Measurements from ENCODE around the gene ZNG1B. TPM values are rescaled to one million over a fixed set of nuclear protein-coding genes. Genes with fewer than 3 reads are reported as not detected.
"Not testable (repeated sequence)": the region's sequence is repeated elsewhere in the genome, so short reads cannot be mapped to it uniquely, and the experiment has no call there.

ZNG1B gene
- total and polyA plus RNA-seq, 2 donors (not counting 1 experiment from before 2014, with no cell fraction given) = 23.9 to 36.8 TPM

- H2AFZ ChIP-seq (ENCODE audit: low read length); H3K4me3 ChIP-seq (replicated peaks in 1 of 4; ENCODE audit: control extremely low read depth in 1 of 4, insufficient read depth in 1 of 4, low read depth in 3 of 4, low read length in 4 of 4); H4K20me1 ChIP-seq (ENCODE audit: control insufficient read depth, extremely low read depth, insufficient read depth, low read length); H3K27ac ChIP-seq (ENCODE audit: insufficient read depth, low read length); DNase-seq (ENCODE audit: low read depth in 2 of 2); H3K36me3 ChIP-seq (ENCODE audit: control insufficient read depth, insufficient read depth, low read length); H3K27me3 ChIP-seq (ENCODE audit: control insufficient read depth, insufficient read depth, low read length); H3K4me1 ChIP-seq (ENCODE audit: control insufficient read depth, extremely low read depth, insufficient read depth, low read length); H3K9me3 ChIP-seq (ENCODE audit: control insufficient read depth, insufficient read depth, low read depth, low read length); H3K79me2 ChIP-seq (ENCODE audit: control insufficient read depth, insufficient read depth, low read length); H3K4me2 ChIP-seq (ENCODE audit: extremely low read depth, insufficient read depth, low read length); H3K9ac ChIP-seq (ENCODE audit: insufficient read depth, low read length): not testable (repeated sequence)
Observed at GRCh38 chr2:113517025-113517424, 79.5 kb downstream of the ZNG1B start.

GRCh38 chr2:113520837-113521236, 83.3 kb downstream of the ZNG1B start:
- H4K20me1 ChIP-seq (ENCODE audit: control insufficient read depth, extremely low read depth, insufficient read depth, low read length); DNase-seq (ENCODE audit: low read depth in 2 of 2); H3K4me3 ChIP-seq (replicated peaks in 1 of 4; ENCODE audit: control extremely low read depth in 1 of 4, insufficient read depth in 1 of 4, low read depth in 3 of 4, low read length in 4 of 4); H3K27ac ChIP-seq (ENCODE audit: insufficient read depth, low read length); H3K79me2 ChIP-seq (ENCODE audit: control insufficient read depth, insufficient read depth, low read length); H2AFZ ChIP-seq (ENCODE audit: low read length); H3K27me3 ChIP-seq (ENCODE audit: control insufficient read depth, insufficient read depth, low read length); H3K36me3 ChIP-seq (ENCODE audit: control insufficient read depth, insufficient read depth, low read length); H3K4me2 ChIP-seq (ENCODE audit: extremely low read depth, insufficient read depth, low read length); H3K4me1 ChIP-seq (ENCODE audit: control insufficient read depth, extremely low read depth, insufficient read depth, low read length); H3K9ac ChIP-seq (ENCODE audit: insufficient read depth, low read length); H3K9me3 ChIP-seq (ENCODE audit: control insufficient read depth, insufficient read depth, low read depth, low read length): not testable (repeated sequence)

GRCh38 chr2:113521492-113521891, 84.0 kb downstream of the ZNG1B start:
- not testable (repeated sequence) for H2AFZ ChIP-seq (ENCODE audit: low read length); H3K9ac ChIP-seq (ENCODE audit: insufficient read depth, low read length); H3K79me2 ChIP-seq (ENCODE audit: control insufficient read depth, insufficient read depth, low read length); H3K4me2 ChIP-seq (ENCODE audit: extremely low read depth, insufficient read depth, low read length); H4K20me1 ChIP-seq (ENCODE audit: control insufficient read depth, extremely low read depth, insufficient read depth, low read length); H3K27ac ChIP-seq (ENCODE audit: insufficient read depth, low read length); H3K36me3 ChIP-seq (ENCODE audit: control insufficient read depth, insufficient read depth, low read length); H3K4me1 ChIP-seq (ENCODE audit: control insufficient read depth, extremely low read depth, insufficient read depth, low read length); H3K4me3 ChIP-seq (replicated peaks in 1 of 4; ENCODE audit: control extremely low read depth in 1 of 4, insufficient read depth in 1 of 4, low read depth in 3 of 4, low read length in 4 of 4); DNase-seq (ENCODE audit: low read depth in 2 of 2); H3K9me3 ChIP-seq (ENCODE audit: control insufficient read depth, insufficient read depth, low read depth, low read length); H3K27me3 ChIP-seq (ENCODE audit: control insufficient read depth, insufficient read depth, low read length)

- H3K9ac ChIP-seq (ENCODE audit: insufficient read depth, low read length); H4K20me1 ChIP-seq (ENCODE audit: control insufficient read depth, extremely low read depth, insufficient read depth, low read length); H2AFZ ChIP-seq (ENCODE audit: low read length); DNase-seq (ENCODE audit: low read depth in 2 of 2); H3K4me2 ChIP-seq (ENCODE audit: extremely low read depth, insufficient read depth, low read length); H3K9me3 ChIP-seq (ENCODE audit: control insufficient read depth, insufficient read depth, low read depth, low read length); H3K27me3 ChIP-seq (ENCODE audit: control insufficient read depth, insufficient read depth, low read length); H3K4me3 ChIP-seq (replicated peaks in 1 of 4; ENCODE audit: control extremely low read depth in 1 of 4, insufficient read depth in 1 of 4, low read depth in 3 of 4, low read length in 4 of 4); H3K4me1 ChIP-seq (ENCODE audit: control insufficient read depth, extremely low read depth, insufficient read depth, low read length); H3K79me2 ChIP-seq (ENCODE audit: control insufficient read depth, insufficient read depth, low read length); H3K36me3 ChIP-seq (ENCODE audit: control insufficient read depth, insufficient read depth, low read length); H3K27ac ChIP-seq (ENCODE audit: insufficient read depth, low read length): not testable (repeated sequence)
Observed at GRCh38 chr2:113524986-113525385, 87.5 kb downstream of the ZNG1B start.

- H3K36me3 ChIP-seq (ENCODE audit: control insufficient read depth, insufficient read depth, low read length); H3K79me2 ChIP-seq (ENCODE audit: control insufficient read depth, insufficient read depth, low read length); H3K9me3 ChIP-seq (ENCODE audit: control insufficient read depth, insufficient read depth, low read depth, low read length); H3K4me2 ChIP-seq (ENCODE audit: extremely low read depth, insufficient read depth, low read length); H3K4me3 ChIP-seq (replicated peaks in 1 of 4; ENCODE audit: control extremely low read depth in 1 of 4, insufficient read depth in 1 of 4, low read depth in 3 of 4, low read length in 4 of 4); H4K20me1 ChIP-seq (ENCODE audit: control insufficient read depth, extremely low read depth, insufficient read depth, low read length); DNase-seq (ENCODE audit: low read depth in 2 of 2); H3K27ac ChIP-seq (ENCODE audit: insufficient read depth, low read length); H2AFZ ChIP-seq (ENCODE audit: low read length); H3K9ac ChIP-seq (ENCODE audit: insufficient read depth, low read length); H3K27me3 ChIP-seq (ENCODE audit: control insufficient read depth, insufficient read depth, low read length); H3K4me1 ChIP-seq (ENCODE audit: control insufficient read depth, extremely low read depth, insufficient read depth, low read length): not testable (repeated sequence)
Observed at GRCh38 chr2:113527350-113528045, 90.0 kb downstream of the ZNG1B start.

- not testable (repeated sequence) for H3K9ac ChIP-seq (ENCODE audit: insufficient read depth, low read length); H3K27ac ChIP-seq (ENCODE audit: insufficient read depth, low read length); H3K79me2 ChIP-seq (ENCODE audit: control insufficient read depth, insufficient read depth, low read length); H2AFZ ChIP-seq (ENCODE audit: low read length); H3K4me2 ChIP-seq (ENCODE audit: extremely low read depth, insufficient read depth, low read length); H3K36me3 ChIP-seq (ENCODE audit: control insufficient read depth, insufficient read depth, low read length); H4K20me1 ChIP-seq (ENCODE audit: control insufficient read depth, extremely low read depth, insufficient read depth, low read length); DNase-seq (ENCODE audit: low read depth in 2 of 2); H3K4me1 ChIP-seq (ENCODE audit: control insufficient read depth, extremely low read depth, insufficient read depth, low read length); H3K9me3 ChIP-seq (ENCODE audit: control insufficient read depth, insufficient read depth, low read depth, low read length); H3K4me3 ChIP-seq (replicated peaks in 1 of 4; ENCODE audit: control extremely low read depth in 1 of 4, insufficient read depth in 1 of 4, low read depth in 3 of 4, low read length in 4 of 4); H3K27me3 ChIP-seq (ENCODE audit: control insufficient read depth, insufficient read depth, low read length)
Observed at GRCh38 chr2:113528126-113528525, 90.6 kb downstream of the ZNG1B start.

GRCh38 chr2:113528904-113529303, 91.4 kb downstream of the ZNG1B start:
- not testable (repeated sequence) for H4K20me1 ChIP-seq (ENCODE audit: control insufficient read depth, extremely low read depth, insufficient read depth, low read length); H2AFZ ChIP-seq (ENCODE audit: low read length); DNase-seq (ENCODE audit: low read depth in 2 of 2); H3K4me1 ChIP-seq (ENCODE audit: control insufficient read depth, extremely low read depth, insufficient read depth, low read length); H3K9me3 ChIP-seq (ENCODE audit: control insufficient read depth, insufficient read depth, low read depth, low read length); H3K4me3 ChIP-seq (replicated peaks in 1 of 4; ENCODE audit: control extremely low read depth in 1 of 4, insufficient read depth in 1 of 4, low read depth in 3 of 4, low read length in 4 of 4); H3K27ac ChIP-seq (ENCODE audit: insufficient read depth, low read length); H3K9ac ChIP-seq (ENCODE audit: insufficient read depth, low read length); H3K36me3 ChIP-seq (ENCODE audit: control insufficient read depth, insufficient read depth, low read length); H3K4me2 ChIP-seq (ENCODE audit: extremely low read depth, insufficient read depth, low read length); H3K79me2 ChIP-seq (ENCODE audit: control insufficient read depth, insufficient read depth, low read length); H3K27me3 ChIP-seq (ENCODE audit: control insufficient read depth, insufficient read depth, low read length)

Data from fibroblast of lung (primary cell).